ENCODE measurements around the gene C5orf47.

Gene C5orf47

DNA sequence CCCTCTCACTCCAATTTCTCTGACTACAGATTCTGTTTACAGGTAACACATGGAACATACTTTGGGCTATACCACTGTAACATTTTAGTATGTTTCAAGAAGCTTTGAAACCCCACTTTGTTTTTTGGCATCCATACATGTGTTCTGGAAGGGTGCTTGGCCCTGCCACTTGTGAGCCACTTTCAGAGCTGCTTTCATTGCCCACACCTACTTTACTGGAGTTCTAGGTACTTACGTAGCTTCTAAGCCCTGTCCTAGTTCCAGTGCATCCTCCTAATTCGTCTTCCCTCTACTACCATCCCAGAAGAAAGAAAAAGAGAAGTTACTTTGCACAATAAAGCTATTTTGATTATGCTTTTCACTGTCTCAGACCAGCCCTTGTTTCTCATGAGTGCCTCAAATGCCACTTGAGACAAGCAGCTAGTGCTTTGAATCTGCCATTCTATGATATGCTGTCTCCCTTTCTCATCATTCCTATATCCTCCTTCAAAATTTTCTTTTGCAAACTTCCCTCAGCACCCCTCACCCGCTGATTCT lies 26.5 kb upstream of the C5orf47 start:
- Histone ChIP-seq H3K9me3 (replicated peaks in 1 of 2; ENCODE audit: control insufficient read depth in 2 of 2, insufficient read depth in 1 of 2, low read depth in 1 of 2, low read length in 2 of 2) (no peaks in the 10 kb centered on the region), H3K4me2 (ENCODE audit: insufficient read depth, low read length, poor library complexity, severe bottlenecking) (no peak overlapping the region), H3K4me3 (ENCODE audit: low read length in 2 of 2) (no peak overlapping the region), H3K4ac (ENCODE audit: low read length) (no peak overlapping the region), H4K8ac (ENCODE audit: low read depth, low read length) (no peak overlapping the region), H3K23ac (ENCODE audit: low read depth, low read length, poor library complexity) (no peak overlapping the region), H3K79me1 (ENCODE audit: low read depth, low read length) (no peaks in the 10 kb centered on the region), H2BK15ac (ENCODE audit: low read length) (no peak overlapping the region), H2BK12ac (ENCODE audit: low read length) (no peak overlapping the region), H2AFZ (ENCODE audit: low read length) (no peak overlapping the region), H3K9ac (ENCODE audit: low read depth, low read length, poor library complexity) (no peak overlapping the region), H4K91ac (ENCODE audit: low read depth, low read length, poor library complexity) (no peak overlapping the region), H3K27me3 (ENCODE audit: control insufficient read depth in 3 of 3, insufficient read depth in 3 of 3, low read depth in 1 of 3, low read length in 3 of 3) (no peaks in the 10 kb centered on the region), H3K14ac (ENCODE audit: low read length) (no peak overlapping the region), H3K27ac (replicated peaks; ENCODE audit: low read length) (no peak overlapping the region), H2AK5ac (ENCODE audit: low read depth, low read length) (no peak overlapping the region), H3K36me3 (replicated peaks in 1 of 2; ENCODE audit: control insufficient read depth in 2 of 2, insufficient read depth in 2 of 2, low read length in 2 of 2) (no peaks in the 10 kb centered on the region), H2BK120ac (ENCODE audit: low read depth, low read length) (no peak overlapping the region), H2BK5ac (ENCODE audit: low read length) (no peak overlapping the region), H3K4me1 (ENCODE audit: control insufficient read depth in 2 of 2, insufficient read depth in 1 of 2, low read depth in 1 of 2, low read length in 2 of 2) (peaks cover 10 to 11% of the 10 kb centered on the region in 2 donors), H3K18ac (ENCODE audit: low read length) (no peak overlapping the region)
- DNase-seq (ENCODE audit: low spot score): no peak
- no CpG with 5 or more reads among the region's 3 CpGs for WGBS, 2 donors (ENCODE audit: extremely low coverage in 2 of 2, insufficient read length in 2 of 2, insufficient replicate concordance in 1 of 2)

DNA sequence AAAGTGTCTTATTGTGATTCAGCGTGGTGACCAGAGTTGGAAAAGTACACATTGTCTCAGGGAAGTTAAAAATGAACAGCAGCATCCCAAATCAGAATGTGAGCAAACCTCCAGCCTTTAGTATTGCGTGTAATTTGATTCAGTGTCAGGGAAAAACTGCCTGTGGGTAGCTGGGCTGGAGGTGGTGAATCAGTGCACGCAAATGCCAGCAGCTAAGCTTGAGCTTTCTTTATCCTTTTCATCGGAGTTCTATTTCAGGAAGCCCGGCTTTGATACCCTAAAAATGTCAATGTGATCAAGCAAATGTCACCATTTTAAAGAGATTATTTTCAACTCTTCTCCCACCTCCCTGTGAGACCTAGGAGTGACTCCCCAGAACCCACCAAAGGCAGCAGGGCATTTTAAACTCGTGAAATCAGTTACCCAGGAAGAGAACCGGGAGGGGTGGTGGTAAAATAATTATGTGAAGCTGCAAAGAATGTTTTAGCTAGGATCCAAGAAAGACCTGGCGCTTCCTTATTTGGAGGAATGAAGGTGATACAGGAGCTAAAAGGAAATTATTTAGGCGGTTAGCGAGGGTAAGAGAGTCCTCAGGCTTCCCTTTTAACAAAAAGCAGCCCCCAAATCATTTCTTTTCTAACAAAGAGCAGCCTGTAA lies 25.7 kb upstream of the C5orf47 start:
- no peak overlapping the region for H4K8ac ChIP-seq (ENCODE audit: low read depth, low read length)
- peak overlapping the region; percentile 37 for H2AFZ ChIP-seq (ENCODE audit: low read length)
- H2BK5ac ChIP-seq (ENCODE audit: low read length): no peak overlapping the region
- no peak overlapping the region for H3K18ac ChIP-seq (ENCODE audit: low read length)
- H3K9ac ChIP-seq (ENCODE audit: low read depth, low read length, poor library complexity): no peak overlapping the region
- no peak overlapping the region for H3K4ac ChIP-seq (ENCODE audit: low read length)
- no peak for DNase-seq (ENCODE audit: low spot score)
- H3K4me1 ChIP-seq (ENCODE audit: control insufficient read depth in 2 of 2, insufficient read depth in 1 of 2, low read depth in 1 of 2, low read length in 2 of 2): peaks cover 14 to 19% of the 10 kb centered on the region in 2 donors
- no CpG with 5 or more reads among the region's 10 CpGs for WGBS, 2 donors (ENCODE audit: extremely low coverage in 2 of 2, insufficient read length in 2 of 2, insufficient replicate concordance in 1 of 2)
- H3K27me3 ChIP-seq (ENCODE audit: control insufficient read depth in 3 of 3, insufficient read depth in 3 of 3, low read depth in 1 of 3, low read length in 3 of 3): no peaks in the 10 kb centered on the region
- no peak overlapping the region for H3K4me3 ChIP-seq (ENCODE audit: low read length in 2 of 2)
- H3K79me1 ChIP-seq (ENCODE audit: low read depth, low read length): no peaks in the 10 kb centered on the region
- no peaks in the 10 kb centered on the region for H3K9me3 ChIP-seq (replicated peaks in 1 of 2; ENCODE audit: control insufficient read depth in 2 of 2, insufficient read depth in 1 of 2, low read depth in 1 of 2, low read length in 2 of 2)
- no peak overlapping the region for H2BK12ac ChIP-seq (ENCODE audit: low read length)
- no peak overlapping the region for H2AK5ac ChIP-seq (ENCODE audit: low read depth, low read length)
- no peak overlapping the region for H3K23ac ChIP-seq (ENCODE audit: low read depth, low read length, poor library complexity)
- H3K14ac ChIP-seq (ENCODE audit: low read length): no peak overlapping the region
- H3K36me3 ChIP-seq (replicated peaks in 1 of 2; ENCODE audit: control insufficient read depth in 2 of 2, insufficient read depth in 2 of 2, low read length in 2 of 2): no peaks in the 10 kb centered on the region
- no peak overlapping the region for H2BK15ac ChIP-seq (ENCODE audit: low read length)
- peak overlapping the region; percentile 50 for H3K27ac ChIP-seq (replicated peaks; ENCODE audit: low read length)
- H3K4me2 ChIP-seq (ENCODE audit: insufficient read depth, low read length, poor library complexity, severe bottlenecking): no peak overlapping the region
- H4K91ac ChIP-seq (ENCODE audit: low read depth, low read length, poor library complexity): no peak overlapping the region
- H2BK120ac ChIP-seq (ENCODE audit: low read depth, low read length): no peak overlapping the region

DNA sequence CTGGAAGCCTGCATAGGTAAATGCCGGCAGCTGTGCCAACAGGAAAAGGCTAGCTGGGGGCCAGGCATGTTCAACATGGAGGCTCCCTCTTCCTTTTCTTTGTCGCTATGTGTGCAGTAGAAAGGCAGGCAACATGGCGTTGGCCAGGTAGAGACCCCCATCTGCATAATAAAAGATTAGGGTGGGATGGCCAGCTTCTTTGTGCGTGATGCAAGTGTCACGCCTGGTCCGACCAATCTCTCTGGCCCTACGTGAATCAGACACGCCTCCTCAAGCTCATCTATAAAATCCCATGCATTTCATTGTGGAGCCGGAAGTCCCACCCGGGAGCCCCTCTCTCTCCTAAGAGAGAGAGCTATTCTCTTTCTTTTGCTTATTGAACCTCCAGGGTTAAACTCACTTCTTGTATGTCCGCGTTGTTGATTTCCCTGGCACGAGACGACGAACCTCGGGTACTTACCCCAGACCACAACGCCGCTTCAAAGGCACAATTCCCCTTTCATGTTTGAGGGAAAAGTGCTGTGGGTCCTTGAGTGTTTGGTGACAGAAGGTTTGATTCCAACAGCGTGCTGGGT lies 25.0 kb upstream of the C5orf47 start:
- no peaks in the 10 kb centered on the region for H3K9me3 ChIP-seq (replicated peaks in 1 of 2; ENCODE audit: control insufficient read depth in 2 of 2, insufficient read depth in 1 of 2, low read depth in 1 of 2, low read length in 2 of 2)
- H2BK15ac ChIP-seq (ENCODE audit: low read length): no peak overlapping the region
- no peak overlapping the region for H3K9ac ChIP-seq (ENCODE audit: low read depth, low read length, poor library complexity)
- H3K79me1 ChIP-seq (ENCODE audit: low read depth, low read length): no peaks in the 10 kb centered on the region
- H2BK120ac ChIP-seq (ENCODE audit: low read depth, low read length): no peak overlapping the region
- H3K14ac ChIP-seq (ENCODE audit: low read length): no peak overlapping the region
- peak overlapping the region; percentile 55 for H3K18ac ChIP-seq (ENCODE audit: low read length)
- peak overlapping the region; percentile 37 for H2AFZ ChIP-seq (ENCODE audit: low read length)
- no CpG with 5 or more reads among the region's 19 CpGs for WGBS, 2 donors (ENCODE audit: extremely low coverage in 2 of 2, insufficient read length in 2 of 2, insufficient replicate concordance in 1 of 2)
- H2BK5ac ChIP-seq (ENCODE audit: low read length): no peak overlapping the region
- H4K91ac ChIP-seq (ENCODE audit: low read depth, low read length, poor library complexity): no peak overlapping the region
- DNase-seq (ENCODE audit: low spot score): no peak
- H3K4me1 ChIP-seq (ENCODE audit: control insufficient read depth in 2 of 2, insufficient read depth in 1 of 2, low read depth in 1 of 2, low read length in 2 of 2): peaks cover 21 to 23% of the 10 kb centered on the region in 2 donors
- H3K4me3 ChIP-seq (ENCODE audit: low read length in 2 of 2): peak overlapping the region; percentile 29 to 55
- no peak overlapping the region for H4K8ac ChIP-seq (ENCODE audit: low read depth, low read length)
- peak overlapping the region; percentile 38 for H2AK5ac ChIP-seq (ENCODE audit: low read depth, low read length)
- H3K36me3 ChIP-seq (replicated peaks in 1 of 2; ENCODE audit: control insufficient read depth in 2 of 2, insufficient read depth in 2 of 2, low read length in 2 of 2): no peaks in the 10 kb centered on the region
- H3K23ac ChIP-seq (ENCODE audit: low read depth, low read length, poor library complexity): no peak overlapping the region
- no peak overlapping the region for H3K4ac ChIP-seq (ENCODE audit: low read length)
- H3K27ac ChIP-seq (replicated peaks; ENCODE audit: low read length): peak overlapping the region; percentile 55
- H3K27me3 ChIP-seq (ENCODE audit: control insufficient read depth in 3 of 3, insufficient read depth in 3 of 3, low read depth in 1 of 3, low read length in 3 of 3): no peaks in the 10 kb centered on the region
- no peak overlapping the region for H2BK12ac ChIP-seq (ENCODE audit: low read length)
- no peak overlapping the region for H3K4me2 ChIP-seq (ENCODE audit: insufficient read depth, low read length, poor library complexity, severe bottlenecking)

DNA sequence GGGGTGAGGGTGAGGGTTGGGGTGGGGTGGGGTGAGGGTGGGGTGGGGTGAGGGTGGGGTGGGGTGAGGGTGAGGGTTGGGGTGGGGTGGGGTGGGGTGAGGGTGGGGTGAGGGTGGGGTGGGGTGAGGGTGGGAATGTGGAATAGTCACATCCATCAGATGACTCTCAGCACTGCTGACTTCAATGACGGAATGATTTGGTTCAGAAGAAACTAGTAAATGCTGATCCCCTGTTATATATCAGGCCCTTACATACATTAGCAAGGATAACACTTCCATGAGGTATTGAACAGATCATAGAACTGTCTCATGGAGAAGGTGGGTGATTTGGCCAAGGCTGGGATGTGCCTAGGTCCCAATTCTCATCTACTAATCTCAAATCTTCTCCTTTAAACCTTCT lies 24.5 kb upstream of the C5orf47 start:
- Histone ChIP-seq H2AFZ (ENCODE audit: low read length) (no peak overlapping the region), H3K4ac (ENCODE audit: low read length) (no peak overlapping the region), H3K9me3 (replicated peaks in 1 of 2; ENCODE audit: control insufficient read depth in 2 of 2, insufficient read depth in 1 of 2, low read depth in 1 of 2, low read length in 2 of 2) (no peaks in the 10 kb centered on the region), H3K4me3 (ENCODE audit: low read length in 2 of 2) (no peak overlapping the region), H3K14ac (ENCODE audit: low read length) (no peak overlapping the region), H2BK15ac (ENCODE audit: low read length) (no peak overlapping the region), H3K23ac (ENCODE audit: low read depth, low read length, poor library complexity) (no peak overlapping the region), H2BK120ac (ENCODE audit: low read depth, low read length) (no peak overlapping the region), H3K18ac (ENCODE audit: low read length) (no peak overlapping the region), H3K27ac (replicated peaks; ENCODE audit: low read length) (no peak overlapping the region), H2AK5ac (ENCODE audit: low read depth, low read length) (no peak overlapping the region), H4K91ac (ENCODE audit: low read depth, low read length, poor library complexity) (no peak overlapping the region), H2BK5ac (ENCODE audit: low read length) (no peak overlapping the region), H3K27me3 (ENCODE audit: control insufficient read depth in 3 of 3, insufficient read depth in 3 of 3, low read depth in 1 of 3, low read length in 3 of 3) (no peaks in the 10 kb centered on the region), H3K79me1 (ENCODE audit: low read depth, low read length) (no peaks in the 10 kb centered on the region), H3K9ac (ENCODE audit: low read depth, low read length, poor library complexity) (no peak overlapping the region), H2BK12ac (ENCODE audit: low read length) (no peak overlapping the region), H3K36me3 (replicated peaks in 1 of 2; ENCODE audit: control insufficient read depth in 2 of 2, insufficient read depth in 2 of 2, low read length in 2 of 2) (no peaks in the 10 kb centered on the region), H3K4me1 (ENCODE audit: control insufficient read depth in 2 of 2, insufficient read depth in 1 of 2, low read depth in 1 of 2, low read length in 2 of 2) (peaks cover 25 to 26% of the 10 kb centered on the region in 2 donors), H4K8ac (ENCODE audit: low read depth, low read length) (no peak overlapping the region), H3K4me2 (ENCODE audit: insufficient read depth, low read length, poor library complexity, severe bottlenecking) (no peak overlapping the region)
- no peak for DNase-seq (ENCODE audit: low spot score)
- WGBS, 2 donors (ENCODE audit: extremely low coverage in 2 of 2, insufficient read length in 2 of 2, insufficient replicate concordance in 1 of 2): no CpG with 5 or more reads among the region's 1 CpG

All from neuronal stem cell (in vitro differentiated cells).